HG03558 (cell line): ENCODE data around the gene RBPMS2.
"Not testable (repeated sequence)": the region's sequence is repeated elsewhere in the genome, so short reads cannot be mapped to it uniquely, and the experiment has no call there.

Experiments used
- ATAC-seq: cut with Tn5 transposase; IDR thresholded peaks from one replicate; pipeline ENCODE4 v1.9.1; 2021; ENCODE audit warnings: moderate number of reproducible peaks; ENCODE audit not compliant: unreplicated experiment; ENCODE audit errors: extremely low read depth

The RBPMS2 gene

GRCh38 chr15:64755427-64755940, 19.9 kb downstream of the RBPMS2 start:
- no peak for ATAC-seq

GRCh38 chr15:64754663-64755426, 20.5 kb downstream of the RBPMS2 start:
- no peak for ATAC-seq

GRCh38 chr15:64753480-64754185, 21.8 kb downstream of the RBPMS2 start:
- ATAC-seq: no peak

GRCh38 chr15:64751464-64751863, 23.9 kb downstream of the RBPMS2 start:
- no peak for ATAC-seq

GRCh38 chr15:64749999-64750657, 25.3 kb downstream of the RBPMS2 start:
- ATAC-seq: no peak

- no peak for ATAC-seq
Observed at GRCh38 chr15:64749167-64749566, 26.2 kb downstream of the RBPMS2 start.

- no peak for ATAC-seq
Observed at GRCh38 chr15:64748251-64748650, 27.1 kb downstream of the RBPMS2 start.

GRCh38 chr15:64747578-64747977, 27.8 kb downstream of the RBPMS2 start:
- no peak for ATAC-seq

GRCh38 chr15:64746921-64747320, 28.5 kb downstream of the RBPMS2 start:
- no peak for ATAC-seq

- ATAC-seq: no peak
Observed at GRCh38 chr15:64746356-64746755, 29.0 kb downstream of the RBPMS2 start.

GRCh38 chr15:64743691-64744090, 31.7 kb downstream of the RBPMS2 start:
- ATAC-seq: no peak

- no peak for ATAC-seq
Observed at GRCh38 chr15:64742921-64743320, 32.5 kb downstream of the RBPMS2 start.

GRCh38 chr15:64742385-64742784, 33.0 kb downstream of the RBPMS2 start:
- no peak for ATAC-seq

GRCh38 chr15:64741708-64742107, 33.7 kb downstream of the RBPMS2 start:
- ATAC-seq: not testable (repeated sequence)

- ATAC-seq: no peak
Observed at GRCh38 chr15:64740311-64741170, 34.8 kb downstream of the RBPMS2 start.

- no peak for ATAC-seq
Observed at GRCh38 chr15:64739577-64740143, 35.7 kb downstream of the RBPMS2 start.

GRCh38 chr15:64739156-64739555, 36.2 kb downstream of the RBPMS2 start:
- ATAC-seq: no peak

GRCh38 chr15:64738226-64739095, 36.9 kb downstream of the RBPMS2 start:
- ATAC-seq: no peak
